Keratinocyte (primary cell): ENCODE results near the gene TEX101. TPM values are rescaled to one million over a fixed set of nuclear protein-coding genes. Genes with fewer than 3 reads are reported as not detected.

ENCODE experiments used
- DNase-seq: peaks from one replicate; pipeline ENCODE4 v3.0.0-alpha.2; 2011; ENCODE audit warnings: low read depth, missing footprints, low spot score
- FAIRE-seq: peaks from 2 replicates; lab custom pipeline; 2011; peaks lifted over from hg19 to GRCh38; lab: Jason Lieb, UNC
- H2AFZ ChIP-seq: 2 replicates; pipeline ENCODE4 v1.6.0; 2012; ENCODE audit warnings: low read length, control low read depth, inconsistent platforms; ENCODE audit not compliant: control insufficient read depth
- H3K27ac ChIP-seq: 2 replicates; pipeline ENCODE4 v1.5.1; 2011; ENCODE audit warnings: low read length; ENCODE audit not compliant: control insufficient read depth, insufficient read depth
- H3K27me3 ChIP-seq: 3 replicates; pipeline ENCODE4 v1.6.0; 2011; ENCODE audit warnings: low read length; ENCODE audit not compliant: control insufficient read depth, insufficient read depth; ENCODE audit errors: extremely low read depth
- H3K36me3 ChIP-seq, 2 experiments: 2 replicates in 1 of 2; 3 replicates in 1 of 2; pipeline ENCODE4 v1.5.1; 2011; ENCODE audit warnings: low read length in 2 of 2, mild to moderate bottlenecking in 1 of 2; ENCODE audit not compliant: control insufficient read depth in 2 of 2, insufficient read depth in 2 of 2; ENCODE audit errors: extremely low read depth in 1 of 2
- H3K4me1 ChIP-seq: 3 replicates; pipeline ENCODE4 v1.5.1; 2011; ENCODE audit warnings: low read length; ENCODE audit not compliant: control insufficient read depth, insufficient read depth; ENCODE audit errors: extremely low read depth
- H3K4me2 ChIP-seq: 3 replicates; pipeline ENCODE4 v1.6.0; 2011; ENCODE audit warnings: low read depth, low read length; ENCODE audit not compliant: control insufficient read depth, insufficient read depth; ENCODE audit errors: extremely low read depth
- H3K4me3 ChIP-seq, 3 experiments: fragments of 200-600 bp in 1 of 3; sonication (generic) in 1 of 3; 2 replicates in 2 of 3; 3 replicates in 1 of 3; pipeline ENCODE4 v1.5.1; 2011 to 2016; ENCODE audit warnings: low read length in 3 of 3, mild to moderate bottlenecking in 3 of 3, control low read depth in 2 of 3, inconsistent platforms in 1 of 3, low read depth in 1 of 3, mixed read lengths in 1 of 3, mixed run types in 1 of 3, moderate library complexity in 1 of 3; ENCODE audit not compliant: control insufficient read depth in 2 of 3, insufficient read depth in 2 of 3; ENCODE audit errors: extremely low read depth in 1 of 3
- H3K79me2 ChIP-seq: 2 replicates; pipeline ENCODE4 v1.6.0; 2012; ENCODE audit warnings: low read length; ENCODE audit not compliant: control insufficient read depth, insufficient read depth
- H3K9ac ChIP-seq: 3 replicates; pipeline ENCODE4 v1.6.0; 2011; ENCODE audit warnings: low read length; ENCODE audit not compliant: control insufficient read depth, insufficient read depth; ENCODE audit errors: extremely low read depth
- H3K9me1 ChIP-seq: 3 replicates; pipeline ENCODE4 v1.6.0; 2011; ENCODE audit warnings: low read length; ENCODE audit not compliant: control insufficient read depth, insufficient read depth; ENCODE audit errors: extremely low read depth
- H3K9me3 ChIP-seq: 2 replicates; pipeline ENCODE4 v1.5.1; 2012; ENCODE audit warnings: low read depth, low read length; ENCODE audit not compliant: control insufficient read depth
- H4K20me1 ChIP-seq: 3 replicates; pipeline ENCODE4 v1.6.0; 2011; ENCODE audit warnings: low read length; ENCODE audit not compliant: control insufficient read depth, insufficient read depth; ENCODE audit errors: extremely low read depth
- CTCF ChIP-seq, 3 experiments: IDR thresholded peaks in 1 of 3; conservative IDR thresholded peaks in 1 of 3; optimal IDR thresholded peaks in 1 of 3; 2 replicates in 2 of 3; 3 replicates in 1 of 3; pipeline versions ENCODE3 to v1.5.1; 2011; ENCODE audit warnings: low read length in 3 of 3, mild to moderate bottlenecking in 3 of 3, moderate library complexity in 2 of 3, control low read depth in 1 of 3, inconsistent platforms in 1 of 3; ENCODE audit not compliant: insufficient read depth in 2 of 3; ENCODE audit errors: extremely low read depth in 1 of 3
- EZH2 ChIP-seq: IDR thresholded peaks from one replicate; pipeline ENCODE4 v1.6.1; 2012; ENCODE audit warnings: inconsistent platforms, mild to moderate bottlenecking, low read length, moderate library complexity
- dilution Hi-C: fragments of 300-500 bp; cut with MboI; formaldehyde crosslinking; loops from one replicate; pipeline ENCODE4 v1.7.0; 2020; ENCODE audit warnings: low sequenced_read_pairs; ENCODE audit not compliant: extremely low pct_ligation_motif_present
- polyA plus RNA-seq, 5 experiments: library from polyadenylated mRNA; depleted of rRNA in 3 of 5; stranded (reverse) in 3 of 5; stranded (forward) in 1 of 5; unstranded in 1 of 5; fragments of >200 nt; gene quantifications; 1 replicate in 1 of 5; 2 replicates in 3 of 5; 3 replicates in 1 of 5; pipeline versions ENCODE4 v1.2.1 to v1.2.3, GENCODE V29; 2011 to 2012; ENCODE audit warnings: missing spikeins in 2 of 5, low read depth in 1 of 5, low replicate concordance in 1 of 5

TEX101 gene
- polyA plus RNA-seq, 1 donor (not counting 4 experiments of a cell fraction or from before 2014, with no cell fraction given): not detected

- Histone ChIP-seq H3K27me3 (no peaks in the 10 kb centered on the region), H3K79me2 (no peaks in the 10 kb centered on the region), H3K4me1 (no peaks in the 10 kb centered on the region), H3K9me3 (no peaks in the 10 kb centered on the region), H3K4me3 (no peak overlapping the region), H3K27ac (no peak overlapping the region), H4K20me1 (no peaks in the 10 kb centered on the region), H3K36me3 (no peaks in the 10 kb centered on the region), H3K9me1 (no peaks in the 10 kb centered on the region), H3K4me2 (no peak overlapping the region), H3K9ac (no peak overlapping the region), H2AFZ (no peak overlapping the region)
- DNase-seq (no peak), FAIRE-seq (peak; percentile 26)
- dilution Hi-C loops: no loop called here
- no peak for TF ChIP-seq CTCF (optimal IDR thresholded peaks at IDR 0.05 in 1 of 3, IDR thresholded peaks at IDR 0.05 in 1 of 3, conservative IDR thresholded peaks at IDR 0.05 in 1 of 3; ENCODE audit: extremely low read depth in 1 of 3, insufficient read depth in 2 of 3, low read length in 3 of 3)
- no peak for TF ChIP-seq EZH2
Measured at GRCh38 chr19:43416951-43417623, 2.4 kb downstream of the TEX101 start.

DNA sequence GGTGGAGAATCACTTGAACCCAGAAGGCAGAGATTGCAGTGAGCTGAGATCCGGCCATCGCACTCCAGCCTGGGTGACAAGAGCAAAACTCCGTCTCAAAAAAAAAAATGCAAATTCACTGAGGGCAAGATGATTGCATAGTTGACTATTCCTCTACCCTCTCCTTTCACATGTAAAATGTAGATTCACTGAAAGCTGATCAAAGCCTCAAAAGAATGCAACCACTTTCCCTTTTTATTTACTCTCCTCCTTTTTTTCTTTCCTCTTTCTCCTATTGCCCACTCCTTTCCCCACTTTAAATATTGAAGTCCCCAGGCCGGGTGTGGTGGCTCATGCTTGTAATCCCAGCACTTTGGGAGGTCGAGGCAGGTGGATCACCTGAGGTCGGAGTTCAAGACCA is 6.3 kb downstream of the TEX101 start:
- no peak overlapping the region for H3K4me2 ChIP-seq
- H3K9ac ChIP-seq: no peak overlapping the region
- DNase-seq (no peak), FAIRE-seq (no peak)
- no peaks in the 10 kb centered on the region for H3K27me3 ChIP-seq
- no peaks in the 10 kb centered on the region for H3K36me3 ChIP-seq
- H3K9me1 ChIP-seq: no peaks in the 10 kb centered on the region
- TF ChIP-seq CTCF (optimal IDR thresholded peaks at IDR 0.05 in 1 of 3, IDR thresholded peaks at IDR 0.05 in 1 of 3, conservative IDR thresholded peaks at IDR 0.05 in 1 of 3; ENCODE audit: extremely low read depth in 1 of 3, insufficient read depth in 2 of 3, low read length in 3 of 3) (no peak), EZH2 (no peak)
- no peaks in the 10 kb centered on the region for H3K9me3 ChIP-seq
- no peak overlapping the region for H3K27ac ChIP-seq
- no peaks in the 10 kb centered on the region for H3K79me2 ChIP-seq
- H3K4me1 ChIP-seq: no peaks in the 10 kb centered on the region
- H4K20me1 ChIP-seq: no peaks in the 10 kb centered on the region
- dilution Hi-C loops: no loop called here
- no peak overlapping the region for H3K4me3 ChIP-seq
- H2AFZ ChIP-seq: no peak overlapping the region
